Nephron (organoid): ENCODE results near the gene PPFIBP2.

ENCODE experiments used
- H3K27ac Mint-ChIP-seq, 3 experiments: 2 replicates each; pipeline ENCODE4 v1.8.0; 2020; ENCODE audit warnings: mixed read lengths in 3 of 3, mild to moderate bottlenecking in 2 of 3, moderate library complexity in 1 of 3
- H3K27me3 Mint-ChIP-seq: 2 replicates; pipeline ENCODE4 v1.8.0; 2021; ENCODE audit warnings: low read depth, mild to moderate bottlenecking, moderate library complexity, mixed read lengths
- H3K36me3 Mint-ChIP-seq: 2 replicates; pipeline ENCODE4 v1.8.0; 2020; ENCODE audit warnings: low read depth, mixed read lengths
- H3K4me1 Mint-ChIP-seq: 2 replicates; pipeline ENCODE4 v1.8.0; 2020; ENCODE audit warnings: mixed read lengths
- H3K4me3 Mint-ChIP-seq, 3 experiments: 2 replicates each; pipeline ENCODE4 v1.8.0; 2020; ENCODE audit warnings: mild to moderate bottlenecking in 3 of 3, mixed read lengths in 3 of 3, moderate library complexity in 2 of 3
- H3K9me3 Mint-ChIP-seq: 2 replicates; pipeline ENCODE4 v1.8.0; 2020; ENCODE audit warnings: mixed read lengths
- TF ChIP-seq, protein P1 (sequence below), 3 experiments: fragments of 200-600 bp; sonication (generic); IDR thresholded peaks; one replicate each; pipeline ENCODE4 v1.5.0; 2021; ENCODE audit warnings: antibody characterized with exemption in 3 of 3; ENCODE audit not compliant: unreplicated experiment in 3 of 3

PPFIBP2 gene

DNA sequence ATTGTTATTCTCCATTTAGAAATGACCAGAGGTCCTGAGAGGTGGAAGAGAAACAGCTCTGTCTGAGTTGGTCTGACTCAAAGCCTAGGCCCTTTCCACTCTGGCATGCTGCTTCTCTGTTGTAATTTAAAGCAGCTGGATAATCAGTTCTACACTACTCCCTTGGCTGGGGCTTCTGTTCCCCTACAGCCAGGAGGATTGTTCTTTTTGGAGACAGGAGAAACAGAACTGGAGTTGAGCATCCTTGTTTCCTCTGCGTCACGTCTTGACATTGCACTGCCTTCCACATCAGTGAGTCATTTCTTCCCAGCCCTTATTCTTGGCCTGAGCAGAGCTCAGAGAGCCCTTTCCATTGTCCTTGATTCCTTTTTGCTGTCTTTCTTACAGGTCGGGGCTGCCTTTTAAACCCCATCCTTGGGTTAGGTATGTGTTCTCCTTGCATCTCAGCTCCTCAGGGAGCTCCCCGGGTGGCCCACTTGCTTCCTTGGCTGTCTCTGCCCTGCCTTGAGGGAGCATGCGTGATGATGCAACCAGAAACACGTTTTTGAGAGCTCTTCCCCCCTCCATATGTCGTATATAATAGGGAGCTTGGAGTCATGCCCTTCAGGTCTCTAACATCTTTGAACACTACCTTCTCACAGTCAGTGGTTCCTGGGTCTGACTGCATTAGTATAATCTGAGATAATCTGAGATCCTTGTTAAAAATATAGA, 123.8 kb downstream of the PPFIBP2 start:
- TF ChIP-seq, protein P1, sequence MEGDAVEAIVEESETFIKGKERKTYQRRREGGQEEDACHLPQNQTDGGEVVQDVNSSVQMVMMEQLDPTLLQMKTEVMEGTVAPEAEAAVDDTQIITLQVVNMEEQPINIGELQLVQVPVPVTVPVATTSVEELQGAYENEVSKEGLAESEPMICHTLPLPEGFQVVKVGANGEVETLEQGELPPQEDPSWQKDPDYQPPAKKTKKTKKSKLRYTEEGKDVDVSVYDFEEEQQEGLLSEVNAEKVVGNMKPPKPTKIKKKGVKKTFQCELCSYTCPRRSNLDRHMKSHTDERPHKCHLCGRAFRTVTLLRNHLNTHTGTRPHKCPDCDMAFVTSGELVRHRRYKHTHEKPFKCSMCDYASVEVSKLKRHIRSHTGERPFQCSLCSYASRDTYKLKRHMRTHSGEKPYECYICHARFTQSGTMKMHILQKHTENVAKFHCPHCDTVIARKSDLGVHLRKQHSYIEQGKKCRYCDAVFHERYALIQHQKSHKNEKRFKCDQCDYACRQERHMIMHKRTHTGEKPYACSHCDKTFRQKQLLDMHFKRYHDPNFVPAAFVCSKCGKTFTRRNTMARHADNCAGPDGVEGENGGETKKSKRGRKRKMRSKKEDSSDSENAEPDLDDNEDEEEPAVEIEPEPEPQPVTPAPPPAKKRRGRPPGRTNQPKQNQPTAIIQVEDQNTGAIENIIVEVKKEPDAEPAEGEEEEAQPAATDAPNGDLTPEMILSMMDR (IDR thresholded peaks at IDR 0.05; ENCODE audit: unreplicated experiment in 3 of 3), result no peak
- Mint-ChIP-seq H3K4me1 (peaks cover 7% of the 10 kb centered on the region), H3K9me3 (no peaks in the 10 kb centered on the region), H3K4me3 (no peak overlapping the region), H3K27ac (no peak overlapping the region), H3K36me3 (peaks cover 63% of the 10 kb centered on the region), H3K27me3 (no peaks in the 10 kb centered on the region)

DNA sequence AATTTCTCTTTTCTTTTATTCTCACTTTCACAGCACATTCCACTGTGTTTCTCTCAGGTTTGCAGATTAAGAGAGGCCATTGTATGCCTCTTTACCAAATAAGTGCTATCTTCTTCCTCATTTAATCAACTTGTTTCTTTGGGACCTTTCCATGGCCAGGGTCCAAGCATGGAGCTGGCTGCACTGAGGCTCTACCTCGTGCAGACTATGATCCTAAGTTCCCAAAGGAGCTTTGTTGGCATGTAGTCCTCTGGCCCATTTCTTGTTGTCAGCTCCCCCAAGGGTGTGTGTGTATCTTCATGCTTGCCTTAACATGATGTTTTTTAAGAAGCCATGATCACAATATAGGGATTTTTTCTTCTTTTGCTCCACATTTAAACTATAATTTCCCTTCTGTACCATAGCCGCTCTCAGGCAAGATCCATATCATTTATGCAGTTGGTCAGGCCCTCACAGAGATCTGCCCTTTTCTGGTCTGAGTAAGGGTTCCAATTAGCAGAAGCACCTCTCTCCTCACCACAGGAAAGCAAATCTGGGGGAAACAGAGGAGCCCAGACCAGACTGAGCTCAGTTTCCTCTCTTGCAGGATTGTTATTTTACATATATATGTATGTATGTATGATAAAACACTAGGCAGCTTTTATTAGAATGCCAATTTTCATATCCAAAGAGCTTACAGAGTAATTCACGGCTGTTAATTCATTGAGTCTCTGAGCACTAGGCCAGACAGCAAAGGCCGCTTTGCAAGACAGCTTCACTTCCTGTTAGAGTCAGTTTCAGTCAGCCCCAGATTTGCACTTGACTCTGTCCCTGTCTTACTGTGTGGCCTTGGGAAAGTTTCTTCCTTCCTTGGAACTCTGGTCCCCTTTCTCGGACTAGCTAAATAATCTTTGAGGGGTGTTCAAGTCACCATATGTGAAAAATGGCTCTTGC, 125.2 kb downstream of the PPFIBP2 start:
- no peak overlapping the region for H3K27ac Mint-ChIP-seq
- peaks cover 64% of the 10 kb centered on the region for H3K36me3 Mint-ChIP-seq
- TF ChIP-seq, protein P1 (IDR thresholded peaks at IDR 0.05; ENCODE audit: unreplicated experiment in 3 of 3), result no peak
- no peaks in the 10 kb centered on the region for H3K27me3 Mint-ChIP-seq
- no peaks in the 10 kb centered on the region for H3K9me3 Mint-ChIP-seq
- peaks cover 7% of the 10 kb centered on the region for H3K4me1 Mint-ChIP-seq
- H3K4me3 Mint-ChIP-seq, result no peak overlapping the region

DNA sequence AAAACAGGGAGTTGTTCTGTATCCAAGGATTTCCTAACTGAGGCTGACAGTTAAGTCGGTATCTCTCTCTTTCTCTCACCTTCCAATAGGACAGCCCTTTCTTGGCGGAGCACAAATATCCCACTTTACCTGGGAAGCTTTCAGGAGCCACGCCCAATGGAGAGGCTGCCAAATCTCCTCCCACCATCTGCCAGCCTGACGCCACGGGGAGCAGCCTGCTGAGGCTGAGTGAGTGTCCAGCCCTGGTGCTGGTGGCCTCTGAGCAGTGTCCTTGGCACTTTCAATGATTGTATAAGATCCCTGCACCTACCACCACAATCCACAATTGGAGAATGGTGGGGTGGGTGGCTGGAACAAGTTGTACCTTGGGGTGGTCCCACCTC, 125.8 kb downstream of the PPFIBP2 start:
- Mint-ChIP-seq H3K36me3 (peaks cover 62% of the 10 kb centered on the region), H3K9me3 (no peaks in the 10 kb centered on the region), H3K27me3 (no peaks in the 10 kb centered on the region), H3K4me1 (peaks cover 7% of the 10 kb centered on the region), H3K4me3 (no peak overlapping the region), H3K27ac (no peak overlapping the region)
- TF ChIP-seq, protein P1 (IDR thresholded peaks at IDR 0.05; ENCODE audit: unreplicated experiment in 3 of 3), result no peak

DNA sequence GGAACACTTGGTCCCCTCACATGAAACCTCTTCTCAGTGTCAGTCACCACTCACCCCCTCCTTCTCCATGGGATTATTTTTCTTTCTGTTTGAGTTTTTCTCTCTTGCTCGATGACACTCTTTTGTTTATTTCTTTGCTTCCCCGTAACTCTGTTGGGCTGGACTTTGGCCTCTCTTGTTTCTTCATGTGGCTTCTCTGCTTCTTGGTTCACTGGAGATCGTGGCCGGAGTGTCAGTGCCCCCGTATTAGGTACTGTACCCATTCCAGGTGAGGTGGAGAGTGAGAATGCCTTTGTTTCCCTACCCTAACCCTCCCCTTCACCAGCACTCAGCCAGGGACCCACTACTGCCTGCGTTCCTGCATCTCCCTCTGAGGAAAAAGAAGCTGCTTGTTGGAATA, 127.0 kb downstream of the PPFIBP2 start:
- Mint-ChIP-seq H3K27me3 (no peaks in the 10 kb centered on the region), H3K36me3 (peaks cover 60% of the 10 kb centered on the region), H3K27ac (peak overlapping the region in 1 of 3 experiments; percentile 61), H3K9me3 (no peaks in the 10 kb centered on the region), H3K4me1 (peaks cover 7% of the 10 kb centered on the region), H3K4me3 (no peak overlapping the region)
- TF ChIP-seq, protein P1 (IDR thresholded peaks at IDR 0.05; ENCODE audit: unreplicated experiment in 3 of 3), result no peak

DNA sequence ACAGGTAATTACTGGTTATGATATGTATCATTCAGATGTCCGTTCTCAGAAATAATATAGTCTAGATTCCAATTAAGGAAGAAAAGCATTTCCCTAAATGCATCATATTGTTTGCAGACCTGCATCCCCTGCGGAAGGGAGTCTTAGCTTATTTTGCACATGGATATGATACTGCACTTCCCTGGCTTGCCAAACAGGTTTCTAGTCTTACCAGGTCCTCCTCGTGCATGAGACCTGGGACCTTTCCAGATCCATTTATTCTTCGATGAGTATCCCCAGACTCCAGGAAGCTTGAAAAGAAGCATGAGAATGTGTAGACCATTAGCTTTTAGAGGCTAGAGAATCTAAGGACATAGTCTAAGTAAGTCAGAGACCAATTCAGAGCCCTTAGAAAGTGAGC, 128.9 kb downstream of the PPFIBP2 start:
- peaks cover 46% of the 10 kb centered on the region for H3K36me3 Mint-ChIP-seq
- H3K4me1 Mint-ChIP-seq, result peaks cover 7% of the 10 kb centered on the region
- H3K27me3 Mint-ChIP-seq, result no peaks in the 10 kb centered on the region
- H3K27ac Mint-ChIP-seq, result no peak overlapping the region
- no peak overlapping the region for H3K4me3 Mint-ChIP-seq
- no peaks in the 10 kb centered on the region for H3K9me3 Mint-ChIP-seq
- TF ChIP-seq, protein P1 (IDR thresholded peaks at IDR 0.05; ENCODE audit: unreplicated experiment in 3 of 3), result no peak
